K562 (cell line): ENCODE data around the gene POLR3K. TPM values are rescaled to one million over a fixed set of nuclear protein-coding genes. Genes with fewer than 3 reads are reported as not detected.
A peak's percentile ranks its signal among the peaks of the same experiment; 100 is the strongest.

Experiments used
- ATAC-seq: fragments of 200-7000 bp; cut with Tn5 transposase; 3 replicates; pipeline ENCODE4 v1.9.1; 2020; ENCODE audit warnings: moderate library complexity
- BruUV-seq: library from RNA; stranded (reverse); fragments of 400-500 nt; replicated peaks from 2 replicates; lab custom pipeline; 2021; lab: Mats Ljungman, UMichigan
- CTCF ChIA-PET: fragments of 300-600 bp; formaldehyde crosslinking; extraction: SDS; loops from one replicate; lab custom pipeline; 2021; ENCODE audit warnings: low intra/inter-chr PET ratio; lab: Yijun Ruan, JAX
- POLR2A ChIA-PET: fragments of 300-600, 350-650 bp; sonication (Branson Sonifier 250); formaldehyde crosslinking; extraction: SDS; loops from one replicate; lab custom pipeline; 2021; ENCODE audit warnings: antibody characterized with exemption, inconsistent platforms; lab: Yijun Ruan, JAX
- DNase-seq, 4 experiments: peaks; one replicate each; pipeline versions ENCODE4 v3.0.0 to v3.0.0-alpha.2; 2011 to 2018; ENCODE audit warnings: low spot score in 3 of 4, mixed read lengths in 3 of 4; ENCODE audit errors: extremely low read depth in 1 of 4
- FAIRE-seq: peaks from 2 replicates; lab custom pipeline; 2011; peaks lifted over from hg19 to GRCh38; lab: Jason Lieb, UNC
- H2AFZ ChIP-seq: 2 replicates; pipeline ENCODE4 v1.6.0; 2011; ENCODE audit warnings: low read depth, low read length, control low read depth, inconsistent platforms
- H3K27ac ChIP-seq: fragments of 200-600 bp; 3 replicates; pipeline ENCODE4 v1.8.0; 2011; ENCODE audit warnings: low read depth, mild to moderate bottlenecking, control low read depth, inconsistent platforms, low read length, moderate library complexity, mixed read lengths; ENCODE audit errors: extremely low read depth
- H3K27me3 ChIP-seq, 2 experiments: fragments of 300-600 bp in 1 of 2; 2 replicates in 1 of 2; 3 replicates in 1 of 2; pipeline versions ENCODE4 v1.6.0 to v1.8.0; 2011; ENCODE audit warnings: inconsistent platforms in 2 of 2, low read length in 2 of 2, mild to moderate bottlenecking in 1 of 2, mixed read lengths in 1 of 2, moderate library complexity in 1 of 2; ENCODE audit not compliant: control insufficient read depth in 2 of 2, insufficient read depth in 2 of 2
- H3K36me3 ChIP-seq: fragments of 300-600 bp; 3 replicates; pipeline ENCODE4 v1.8.0; 2011; ENCODE audit warnings: mild to moderate bottlenecking, low read length, inconsistent platforms; ENCODE audit not compliant: control insufficient read depth, insufficient read depth
- H3K4me1 ChIP-seq, 2 experiments: fragments of 200-600 bp in 1 of 2; replicated peaks in 1 of 2; 2 replicates in 1 of 2; 3 replicates in 1 of 2; pipeline versions ENCODE4 v1.5.1 to v1.8.0; 2011; ENCODE audit warnings: inconsistent platforms in 2 of 2, low read length in 2 of 2, mild to moderate bottlenecking in 1 of 2, mixed read lengths in 1 of 2, moderate library complexity in 1 of 2; ENCODE audit not compliant: control insufficient read depth in 2 of 2, insufficient read depth in 2 of 2
- H3K4me2 ChIP-seq: 2 replicates; pipeline ENCODE4 v1.6.1; 2011; ENCODE audit warnings: low read length, control low read depth, inconsistent platforms, mixed read lengths; ENCODE audit not compliant: insufficient read depth
- H3K4me3 ChIP-seq: fragments of 200-600 bp; sonication (generic), shearing (Covaris generic); 2 replicates; pipeline ENCODE4 v1.5.1; 2016; ENCODE audit warnings: control low read depth, inconsistent platforms
- H3K79me2 ChIP-seq: fragments of 200-600 bp; 3 replicates; pipeline ENCODE4 v1.8.0; 2011; ENCODE audit warnings: low read length, inconsistent platforms; ENCODE audit not compliant: control insufficient read depth, insufficient read depth
- H3K9ac ChIP-seq, 2 experiments: 2 replicates each; pipeline versions ENCODE4 v1.6.0 to v1.6.1; 2011; ENCODE audit warnings: low read depth in 2 of 2, low read length in 2 of 2, control low read depth in 1 of 2, inconsistent platforms in 1 of 2, mild to moderate bottlenecking in 1 of 2, mixed read lengths in 1 of 2; ENCODE audit not compliant: insufficient read depth in 1 of 2
- H3K9me1 ChIP-seq: one replicate; pipeline ENCODE4 v1.6.0; 2011; ENCODE audit warnings: inconsistent platforms, mild to moderate bottlenecking, low read length, moderate library complexity; ENCODE audit not compliant: control insufficient read depth, insufficient read depth
- H3K9me3 ChIP-seq: replicated peaks from 2 replicates; pipeline ENCODE4 v1.5.1; 2011; ENCODE audit warnings: low read depth, low read length, inconsistent platforms; ENCODE audit not compliant: control insufficient read depth, insufficient read depth
- H4K20me1 ChIP-seq: replicated peaks from 2 replicates; pipeline ENCODE4 v1.6.1; 2011; ENCODE audit warnings: low read length, inconsistent platforms, mixed read lengths; ENCODE audit not compliant: control insufficient read depth, insufficient read depth
- E2F6 ChIP-seq, 2 experiments: IDR thresholded peaks; 2 replicates each; pipeline ENCODE4 v1.6.1; 2011; ENCODE audit warnings: borderline replicate concordance in 1 of 2, control low read depth in 1 of 2, low read depth in 1 of 2, low read length in 1 of 2, mild to moderate bottlenecking in 1 of 2, mixed read lengths in 1 of 2, moderate library complexity in 1 of 2; ENCODE audit not compliant: insufficient read depth in 1 of 2, insufficient read length in 1 of 2, poor library complexity in 1 of 2, severe bottlenecking in 1 of 2; ENCODE audit errors: extremely low read depth in 1 of 2
- EGR1 ChIP-seq: fragments of 450-650 bp; conservative IDR thresholded peaks from 2 replicates; pipeline ENCODE4 v1.6.1; 2017; ENCODE audit warnings: mild to moderate bottlenecking
- ERF ChIP-seq: fragments of 450-650 bp; formaldehyde crosslinking; IDR thresholded peaks from 2 replicates; pipeline ENCODE4 v1.4.0; 2020; ENCODE audit warnings: mild to moderate bottlenecking, mixed read lengths
- FIP1L1 ChIP-seq: fragments of 200-400 bp; formaldehyde crosslinking; IDR thresholded peaks from 2 replicates; pipeline ENCODE4 v1.6.1; 2018; ENCODE audit warnings: mild to moderate bottlenecking, low read depth, low read length; ENCODE audit not compliant: poor library complexity, severe bottlenecking
- MLLT1 ChIP-seq, 2 experiments: fragments of 450-650 bp; IDR thresholded peaks; 2 replicates each; pipeline ENCODE4 v1.6.1; 2016
- NKRF ChIP-seq: fragments of 450-650 bp; IDR thresholded peaks from 2 replicates; pipeline ENCODE4 v1.6.1; 2016; ENCODE audit warnings: borderline replicate concordance
- SIN3A ChIP-seq, 2 experiments: fragments of 150-350 bp in 1 of 2; IDR thresholded peaks; 2 replicates each; pipeline ENCODE4 v1.6.1; 2011 to 2016; ENCODE audit warnings: borderline replicate concordance in 2 of 2, low read depth in 2 of 2, low read length in 2 of 2, mild to moderate bottlenecking in 2 of 2, moderate library complexity in 2 of 2; ENCODE audit not compliant: control insufficient read depth in 1 of 2
- YY1 ChIP-seq, 3 experiments: IDR thresholded peaks; 2 replicates each; pipeline ENCODE4 v1.6.1; 2011; ENCODE audit warnings: low read length in 2 of 3, mild to moderate bottlenecking in 2 of 3, moderate library complexity in 2 of 3, borderline replicate concordance in 1 of 3, control low read depth in 1 of 3, low read depth in 1 of 3; ENCODE audit not compliant: insufficient read depth in 3 of 3, insufficient replicate concordance in 2 of 3, control insufficient read depth in 1 of 3, insufficient read length in 1 of 3; ENCODE audit errors: extremely low read depth in 1 of 3
- ZBTB43 ChIP-seq: sonication (generic); formaldehyde crosslinking; IDR thresholded peaks from 2 replicates; pipeline ENCODE4 v1.8.0; 2023; ENCODE audit warnings: mild to moderate bottlenecking, missing genetic modification reagents
- ZNF12 ChIP-seq: sonication (generic); formaldehyde crosslinking; IDR thresholded peaks from 2 replicates; pipeline ENCODE4 v1.4.0; 2020; ENCODE audit warnings: mild to moderate bottlenecking, missing genetic modification reagents
- WGBS: fragments of 100-300 bp; shearing (Covaris generic); methylation state at CpG from one replicate; pipeline ENCODE4 v1.1.6; 2016; ENCODE audit warnings: low coverage, mixed read lengths; ENCODE audit not compliant: insufficient coverage; ENCODE audit errors: missing lambda C conversion rate; 5-methylcytosine and 5-hydroxymethylcytosine counted together
- in situ Hi-C: fragments of 300-500 bp; cut with MboI; formaldehyde crosslinking; loops from 4 replicates; pipeline ENCODE4 v1.15.0; 2018; ENCODE audit warnings: inconsistent platforms, mixed read lengths
- intact Hi-C: fragments of 100-400 bp; cut with micrococcal nuclease; formaldehyde crosslinking; loops from 2 replicates; pipeline ENCODE4 v1.14.2; 2022
- polyA plus RNA-seq, 8 experiments: library from polyadenylated mRNA; depleted of rRNA in 4 of 8; stranded (reverse) in 5 of 8; unstranded in 3 of 8; fragments of >200 nt; fragmentation: Nextera tagmentation in 2 of 8; fragmentation: Illumina TruSeq in 1 of 8; extraction: Ambion mirVana in 2 of 8; extraction: Trizol in 1 of 8; gene quantifications; 2 replicates each; pipeline versions ENCODE4 v1.2.1 to v1.2.3, GENCODE V29; 2011 to 2014; ENCODE audit warnings: inconsistent platforms in 1 of 8, missing spikeins in 1 of 8
- total RNA-seq, 7 experiments: library from RNA; depleted of rRNA in 6 of 7; stranded (reverse); fragments of >200 nt in 6 of 7; fragmentation: Illumina TruSeq in 2 of 7; extraction: Trizol in 2 of 7; gene quantifications; 2 replicates each; pipeline versions ENCODE4 v1.2.1 to v1.2.3, GENCODE V29; 2011 to 2021; ENCODE audit warnings: low replicate concordance in 1 of 7
- TF ChIP-seq, protein P1 (sequence below): fragments of 250-450 bp; sonication (Bioruptor Pico); IDR thresholded peaks from 2 replicates; pipeline ENCODE4 v1.8.0; 2021; ENCODE audit warnings: moderate library complexity, mild to moderate bottlenecking, inconsistent platforms

Gene POLR3K
- total and polyA plus RNA-seq, 9 of the 15 experiments (the other 6 are each of a cell fraction or from before 2014, with no cell fraction given) = 42.1 to 315 (median 86.7) TPM

DNA sequence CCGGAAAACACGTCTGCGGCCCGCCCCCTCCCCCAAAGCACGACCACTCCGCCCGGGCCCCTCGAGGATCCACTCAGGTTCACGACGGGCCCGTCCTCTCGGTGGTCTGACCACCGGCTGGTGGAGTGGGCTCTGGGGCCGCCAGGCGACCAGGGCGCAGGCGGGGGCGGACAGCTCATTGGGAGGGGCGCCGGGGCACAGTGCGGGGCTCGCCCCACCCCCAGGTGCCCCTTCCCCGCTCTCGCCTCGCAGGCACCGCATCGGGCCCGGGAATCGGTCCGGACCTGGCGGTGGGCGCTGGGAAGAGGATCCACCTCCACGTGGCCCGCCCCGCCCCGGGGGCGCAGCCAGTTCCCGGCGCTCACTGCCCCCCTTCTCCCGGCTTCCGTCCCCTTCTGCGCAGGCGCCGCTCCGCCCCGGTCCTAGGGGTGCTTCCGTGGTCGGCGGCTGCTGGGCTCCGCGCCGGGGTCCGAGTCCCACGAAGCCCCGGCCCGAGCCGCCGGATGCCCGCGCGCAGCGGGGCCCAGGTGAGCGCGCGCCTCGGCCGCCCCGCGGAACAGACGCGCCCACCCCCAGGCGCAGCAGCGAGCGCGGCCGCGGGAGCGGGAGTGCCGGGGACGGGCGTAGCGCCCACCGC is 24.5 kb upstream of the POLR3K start, which contains the start of gene MPG:
MPG (plus strand) TSS at position 419 of the 637 bp plus-strand sequence; CDS start at position 504, 85 bp downstream.
- CTCF ChIA-PET = interaction anchor here (1.0 kb wide), 1 partner anchor 19 kb away, joined by 3 read pairs; no protein-coding TSS in a partner anchor
- POLR2A ChIA-PET = interaction anchor here (0.9 to 2.0 kb wide), 7 partner anchors 8 to 43 kb away, joined by 3 to 11 read pairs (median 4); no protein-coding TSS in a partner anchor
- H2AFZ ChIP-seq = peak within 1 kb of the TSS; percentile 76
- peak; percentile 90 for TF ChIP-seq EGR1
- TF ChIP-seq ZNF12 = no peak
- TF ChIP-seq ERF = no peak
- TF ChIP-seq ZBTB43 (CRISPR knock-in tag) = no peak
- TF ChIP-seq E2F6 (IDR thresholded peaks at IDR 0.05; ENCODE audit: borderline replicate concordance in 1 of 2, extremely low read depth in 1 of 2, insufficient read depth in 1 of 2, insufficient read length in 1 of 2, low read depth in 1 of 2, low read length in 1 of 2, poor library complexity in 1 of 2, severe bottlenecking in 1 of 2) = peak; percentile 46 to 90
- TF ChIP-seq SIN3A (IDR thresholded peaks at IDR 0.05; ENCODE audit: borderline replicate concordance in 2 of 2, control insufficient read depth in 1 of 2, low read depth in 2 of 2, low read length in 2 of 2) = peak; percentile 72 to 91; a peak in 3 of 4 replicates
- peak; percentile 85 for TF ChIP-seq NKRF
- peak in 1 of 3 experiments; percentile 10 for TF ChIP-seq YY1 (IDR thresholded peaks at IDR 0.05; ENCODE audit: borderline replicate concordance in 1 of 3, control insufficient read depth in 1 of 3, extremely low read depth in 1 of 3, insufficient read depth in 3 of 3, insufficient read length in 1 of 3, insufficient replicate concordance in 2 of 3, low read depth in 1 of 3, low read length in 2 of 3)
- TF ChIP-seq FIP1L1 = peak; percentile 32
- TF ChIP-seq, protein P1, sequence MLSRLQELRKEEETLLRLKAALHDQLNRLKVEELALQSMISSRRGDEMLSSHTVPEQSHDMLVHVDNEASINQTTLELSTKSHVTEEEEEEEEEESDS = no peak
- TF ChIP-seq MLLT1 (IDR thresholded peaks at IDR 0.05) = no peak

More for the DNA sequence above, 24.5 kb upstream of the POLR3K start, which contains the start of gene MPG:
- Histone ChIP-seq H3K4me1 (peaks cover 29 to 72% of the 10 kb centered on the region in 2 experiments), H3K9me1 (peaks cover 5% of the 10 kb centered on the region), H4K20me1 (peaks cover 1% of the 10 kb centered on the region; the same call in 1 of the 2 replicates), H3K36me3 (peaks cover 27% of the 10 kb centered on the region; the same call in 2 of the 3 replicates), H3K9me3 (no peaks in the 10 kb centered on the region; the same call in 1 of the 2 replicates), H3K79me2 (peaks cover 29% of the 10 kb centered on the region), H3K4me3 (peak within 1 kb of the TSS; percentile 93), H3K27ac (peak within 1 kb of the TSS; percentile 89), H3K4me2 (peak within 1 kb of the TSS; percentile 88), H3K9ac (peak within 1 kb of the TSS; percentile 89 to 100), H3K27me3 (no peaks in the 10 kb centered on the region)
- no TSS peak for BruUV-seq
- DNase-seq = peak; percentile 91 to 99 (median 99)
- in situ Hi-C loops = no loop called here
- WGBS = 0% methylated on average over 32 of the region's 83 CpGs
- intact Hi-C loops = no loop called here
- FAIRE-seq = no peak
- ATAC-seq = peak; percentile 80
